Left ventricle myocardium inferior (tissue), 1 donor: ENCODE data around the gene GALR2. TPM values are rescaled to one million over a fixed set of nuclear protein-coding genes. Genes with fewer than 3 reads are reported as not detected.

Experiments used
- DNase-seq: peaks from one replicate; pipeline ENCODE4 v3.0.0-alpha.2; 2020
- H3K27ac ChIP-seq: fragments of 200-600 bp; replicated peaks from 2 replicates; pipeline ENCODE4 v1.8.0; 2021
- H3K27me3 ChIP-seq: fragments of 200-600 bp; 2 replicates; pipeline ENCODE4 v1.8.0; 2021; ENCODE audit warnings: low read depth
- H3K36me3 ChIP-seq: fragments of 200-600 bp; 2 replicates; pipeline ENCODE4 v1.8.0; 2021
- H3K4me1 ChIP-seq: fragments of 200-600 bp; 2 replicates; pipeline ENCODE4 v1.8.0; 2021
- H3K4me3 ChIP-seq: fragments of 200-600 bp; 2 replicates; pipeline ENCODE4 v1.8.0; 2021; ENCODE audit warnings: mild to moderate bottlenecking, moderate library complexity
- H3K9me3 ChIP-seq: fragments of 200-600 bp; replicated peaks from 2 replicates; pipeline ENCODE4 v1.8.0; 2021
- intact Hi-C: fragments of 100-400 bp; cut with micrococcal nuclease; formaldehyde crosslinking; loops from one replicate; pipeline ENCODE4 v1.11.0; 2022
- total RNA-seq: library from RNA; stranded (reverse); fragmentation: NEBNext Ultra II Directional; extraction: Animal tissue kit (Norgen Biotek cat#: 25700); gene quantifications from one replicate; pipeline ENCODE4 v1.2.1, GENCODE V29; 2021
- TF ChIP-seq, protein P1 (sequence below): fragments of 200-600 bp; IDR thresholded peaks from 2 replicates; pipeline ENCODE4 v1.8.0; 2021; ENCODE audit warnings: antibody characterized with exemption, mild to moderate bottlenecking, borderline replicate concordance
- donor health status: DM: no; HTN: yes; CAD: no; lungs with severe emphysema.

Gene GALR2
- total RNA-seq, 1 donor from 2014 or later, result not detected

DNA sequence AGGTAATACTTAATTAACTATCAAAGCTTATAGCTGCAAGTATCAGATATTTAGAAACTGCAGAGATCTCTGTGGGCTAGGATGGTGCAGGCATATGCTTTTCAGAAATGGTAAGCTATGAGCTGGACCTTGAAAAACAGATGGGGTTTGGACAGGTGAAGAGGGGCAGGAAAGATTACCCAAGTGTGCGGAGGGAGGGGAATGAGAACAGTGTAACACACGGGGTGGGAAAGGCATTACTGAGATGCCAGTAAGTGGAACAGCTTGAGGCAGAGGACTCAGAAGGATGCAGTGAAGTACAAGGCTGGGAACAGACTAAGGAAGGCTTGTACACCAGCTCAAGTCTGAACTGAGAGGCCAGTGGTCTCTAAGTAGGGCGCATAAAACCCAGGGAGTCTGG lies 25.3 kb upstream of the GALR2 start:
- no peaks in the 10 kb centered on the region for H3K9me3 ChIP-seq
- peaks cover 99% of the 10 kb centered on the region for H3K36me3 ChIP-seq
- no peak overlapping the region for H3K27ac ChIP-seq
- H3K4me3 ChIP-seq, result no peak overlapping the region
- H3K27me3 ChIP-seq, result no peaks in the 10 kb centered on the region
- intact Hi-C loops, result no loop called here
- TF ChIP-seq, protein P1, sequence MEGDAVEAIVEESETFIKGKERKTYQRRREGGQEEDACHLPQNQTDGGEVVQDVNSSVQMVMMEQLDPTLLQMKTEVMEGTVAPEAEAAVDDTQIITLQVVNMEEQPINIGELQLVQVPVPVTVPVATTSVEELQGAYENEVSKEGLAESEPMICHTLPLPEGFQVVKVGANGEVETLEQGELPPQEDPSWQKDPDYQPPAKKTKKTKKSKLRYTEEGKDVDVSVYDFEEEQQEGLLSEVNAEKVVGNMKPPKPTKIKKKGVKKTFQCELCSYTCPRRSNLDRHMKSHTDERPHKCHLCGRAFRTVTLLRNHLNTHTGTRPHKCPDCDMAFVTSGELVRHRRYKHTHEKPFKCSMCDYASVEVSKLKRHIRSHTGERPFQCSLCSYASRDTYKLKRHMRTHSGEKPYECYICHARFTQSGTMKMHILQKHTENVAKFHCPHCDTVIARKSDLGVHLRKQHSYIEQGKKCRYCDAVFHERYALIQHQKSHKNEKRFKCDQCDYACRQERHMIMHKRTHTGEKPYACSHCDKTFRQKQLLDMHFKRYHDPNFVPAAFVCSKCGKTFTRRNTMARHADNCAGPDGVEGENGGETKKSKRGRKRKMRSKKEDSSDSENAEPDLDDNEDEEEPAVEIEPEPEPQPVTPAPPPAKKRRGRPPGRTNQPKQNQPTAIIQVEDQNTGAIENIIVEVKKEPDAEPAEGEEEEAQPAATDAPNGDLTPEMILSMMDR, result no peak
- DNase-seq, result no peak
- peaks cover 7% of the 10 kb centered on the region for H3K4me1 ChIP-seq

DNA sequence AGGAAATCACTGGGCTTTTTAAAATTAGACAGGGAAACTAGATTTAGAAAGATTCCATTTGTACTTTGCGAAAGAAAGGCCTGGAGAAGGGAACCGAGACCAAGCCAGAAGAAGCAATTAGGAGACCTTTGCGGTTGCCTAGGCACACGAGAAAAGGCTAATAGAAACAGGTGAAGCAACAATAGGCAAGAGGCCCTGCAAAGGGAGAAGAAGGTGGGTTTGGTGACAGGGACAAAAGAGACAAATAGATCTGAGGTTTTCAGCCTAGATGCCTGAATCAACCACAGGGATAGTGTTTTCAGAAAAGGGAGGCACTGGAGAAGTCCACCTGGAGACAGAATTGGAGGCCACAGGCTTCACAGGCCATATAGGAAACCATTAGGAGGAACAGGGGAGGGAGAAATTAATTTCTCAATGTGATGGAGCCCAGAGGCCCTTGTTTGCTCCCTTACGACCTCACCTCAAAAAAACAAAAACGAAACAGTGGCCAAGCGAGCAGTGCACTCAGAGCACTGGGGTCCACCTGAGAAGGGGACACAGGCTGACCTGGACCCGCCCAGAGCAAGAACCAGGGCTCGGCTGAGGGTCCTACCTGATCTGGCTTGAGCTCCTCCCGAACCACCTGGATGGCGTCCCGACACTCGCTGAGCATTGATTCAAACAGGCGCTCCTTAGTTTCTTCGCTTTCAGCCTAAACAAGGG lies 24.6 kb upstream of the GALR2 start:
- TF ChIP-seq, protein P1, result no peak
- no peak overlapping the region for H3K27ac ChIP-seq
- H3K27me3 ChIP-seq, result no peaks in the 10 kb centered on the region
- H3K4me3 ChIP-seq, result no peak overlapping the region
- intact Hi-C loops, result no loop called here
- H3K4me1 ChIP-seq, result peaks cover 7% of the 10 kb centered on the region
- H3K36me3 ChIP-seq, result peaks cover 99% of the 10 kb centered on the region
- DNase-seq, result no peak
- no peaks in the 10 kb centered on the region for H3K9me3 ChIP-seq

DNA sequence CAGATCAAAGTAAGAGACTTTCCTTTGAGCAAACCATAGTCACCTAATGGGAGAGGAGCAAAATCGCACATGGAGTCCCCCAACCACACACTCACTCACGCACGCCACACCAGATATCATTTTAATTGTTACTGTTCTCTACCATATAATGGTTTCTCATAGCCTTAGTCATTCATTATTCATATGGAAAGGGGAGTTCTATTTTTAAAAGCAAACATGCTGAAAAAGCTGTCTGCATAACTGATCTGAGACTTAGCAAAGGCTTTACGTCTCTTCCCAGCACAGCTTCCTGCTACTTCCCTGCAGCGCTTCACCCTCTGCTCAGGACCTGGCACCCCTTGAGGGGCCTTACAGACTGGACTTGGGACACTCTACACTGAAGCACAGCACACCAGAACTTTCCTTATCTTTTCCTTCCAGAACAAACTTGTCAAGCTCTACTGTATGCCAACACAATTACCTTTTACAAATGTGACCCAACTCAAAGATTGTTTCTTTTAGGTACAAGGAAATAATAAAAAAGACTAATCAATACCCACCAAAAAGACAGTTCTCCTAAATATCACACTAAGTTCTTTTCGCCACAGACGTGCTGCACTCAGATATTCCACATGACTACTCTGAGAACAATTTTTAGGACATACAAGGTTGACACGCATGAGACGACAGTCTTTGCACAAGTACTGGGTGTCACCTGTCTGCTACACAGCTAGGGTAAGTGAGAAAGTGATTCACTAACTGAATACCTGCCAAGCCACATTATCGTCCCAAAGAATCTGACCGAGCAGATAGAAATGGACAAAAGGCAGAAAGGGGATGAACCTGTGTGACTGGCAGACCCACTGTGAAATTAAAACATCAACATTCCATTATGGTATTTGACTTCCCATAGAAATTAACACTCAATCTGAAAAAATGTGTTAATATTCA lies 23.8 kb upstream of the GALR2 start:
- H3K4me3 ChIP-seq, result no peak overlapping the region
- peaks cover 7% of the 10 kb centered on the region for H3K4me1 ChIP-seq
- no peaks in the 10 kb centered on the region for H3K9me3 ChIP-seq
- TF ChIP-seq, protein P1, result no peak
- intact Hi-C loops, result no loop called here
- H3K36me3 ChIP-seq, result peaks cover 98% of the 10 kb centered on the region
- H3K27ac ChIP-seq, result no peak overlapping the region
- DNase-seq, result no peak
- no peaks in the 10 kb centered on the region for H3K27me3 ChIP-seq

DNA sequence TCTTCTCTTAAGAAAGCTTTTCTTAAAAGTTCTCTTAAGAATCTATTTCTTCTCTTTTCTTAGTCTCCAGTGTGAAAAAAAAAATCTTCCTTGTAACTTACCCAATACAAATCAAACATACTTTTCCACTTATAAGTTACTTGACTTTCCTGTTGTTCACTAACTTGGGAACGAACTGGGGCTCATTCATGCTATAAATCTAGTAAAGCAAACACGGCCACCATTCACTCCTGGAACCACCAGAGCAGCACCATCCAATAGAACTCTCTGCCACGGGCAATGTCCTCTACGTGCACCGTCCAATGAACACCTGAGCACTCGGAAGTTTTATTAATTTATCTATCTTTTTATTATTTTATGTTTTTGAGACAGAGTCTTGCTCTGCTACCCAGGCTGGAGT lies 23.0 kb upstream of the GALR2 start:
- Histone ChIP-seq H3K27me3 (no peaks in the 10 kb centered on the region), H3K36me3 (peaks cover 98% of the 10 kb centered on the region), H3K27ac (no peak overlapping the region), H3K4me3 (no peak overlapping the region), H3K9me3 (no peaks in the 10 kb centered on the region), H3K4me1 (peaks cover 7% of the 10 kb centered on the region)
- TF ChIP-seq, protein P1, result no peak
- DNase-seq, result no peak
- intact Hi-C loops, result no loop called here

DNA sequence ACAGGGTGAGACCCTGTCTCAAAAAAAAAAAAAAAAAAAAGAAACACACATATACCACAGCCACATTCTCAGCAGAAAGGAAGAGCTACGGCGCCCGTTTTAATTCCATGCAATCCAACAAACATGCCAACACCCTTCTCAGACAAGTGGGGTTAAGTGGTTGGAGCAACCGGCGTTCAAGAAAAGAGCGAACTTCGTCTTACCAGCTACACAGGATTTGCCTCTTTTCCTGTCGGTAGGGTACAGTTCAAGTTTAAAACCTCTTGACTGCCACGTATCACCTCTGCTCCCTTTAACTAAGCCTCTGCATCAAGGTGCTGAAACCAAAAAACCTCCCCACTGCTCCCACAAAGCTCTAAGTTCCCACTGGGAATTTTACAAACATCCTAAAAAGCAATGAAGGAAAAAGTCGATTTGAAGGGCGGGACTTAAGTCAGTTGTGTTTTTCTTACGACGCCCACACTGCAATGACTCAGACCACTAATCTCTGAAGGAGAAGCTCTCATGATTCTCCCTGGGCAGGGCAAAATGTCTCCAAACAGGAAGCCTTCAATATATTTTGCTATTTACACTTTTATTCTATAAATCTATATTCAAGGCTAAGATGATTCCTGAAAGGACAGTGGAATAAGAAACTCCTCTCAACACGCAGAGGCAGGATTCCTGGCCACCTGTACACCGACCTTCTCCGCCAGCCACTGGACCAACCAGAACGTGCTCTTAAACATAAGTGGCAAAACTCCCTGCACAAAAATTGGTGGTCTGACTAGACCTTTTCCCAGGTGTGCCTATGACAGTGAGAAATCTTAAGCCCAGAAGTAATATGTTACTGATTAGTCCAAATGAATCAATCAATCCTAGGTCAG lies 21.1 kb upstream of the GALR2 start:
- no peaks in the 10 kb centered on the region for H3K27me3 ChIP-seq
- H3K4me1 ChIP-seq, result peaks cover 7% of the 10 kb centered on the region
- H3K27ac ChIP-seq, result no peak overlapping the region
- TF ChIP-seq, protein P1, result no peak
- no peaks in the 10 kb centered on the region for H3K9me3 ChIP-seq
- no peak for DNase-seq
- no peak overlapping the region for H3K4me3 ChIP-seq
- intact Hi-C loops, result no loop called here
- H3K36me3 ChIP-seq, result peaks cover 98% of the 10 kb centered on the region
